ENCODE data around the gene CNTN5. TPM values are rescaled to one million over a fixed set of nuclear protein-coding genes. Genes with fewer than 3 reads are reported as not detected.
"Not testable (repeated sequence)": the region's sequence is repeated elsewhere in the genome, so short reads cannot be mapped to it uniquely, and the experiment has no call there.

The CNTN5 gene
- polyA plus RNA-seq, 1 of the 3 experiments (the other 2 are of a cell fraction), result not detected

GRCh38 chr11:100240025-100240539 is 1219.3 kb downstream of the CNTN5 start:
- POLR2A ChIA-PET, result no interaction called here
- no peak overlapping the region for H2AFZ ChIP-seq (ENCODE audit: low read depth)
- CTCF ChIA-PET, result no interaction called here
- no peaks in the 10 kb centered on the region for H3F3A ChIP-seq (replicated peaks; ENCODE audit: insufficient read depth)
- WGBS (ENCODE audit: low lambda C conversion rate), result 0% methylated on average over 5 of the region's 5 CpGs
- H3K79me2 ChIP-seq (ENCODE audit: insufficient read depth), result no peaks in the 10 kb centered on the region
- no peak overlapping the region for H3K4me3 ChIP-seq (ENCODE audit: low read depth in 2 of 2, low read length in 1 of 2)
- H3K9me3 ChIP-seq, result no peaks in the 10 kb centered on the region
- H3K4me2 ChIP-seq, result no peak overlapping the region
- H3K36me3 ChIP-seq (replicated peaks in 1 of 2; ENCODE audit: control insufficient read depth in 1 of 2, insufficient read depth in 2 of 2, low read length in 1 of 2), result no peaks in the 10 kb centered on the region
- no peak overlapping the region for H3K9ac ChIP-seq
- no peaks in the 10 kb centered on the region; a peak in 1 of 4 replicates for H3K4me1 ChIP-seq (ENCODE audit: control insufficient read depth in 1 of 2, insufficient read depth in 2 of 2, low read depth in 1 of 2, low read length in 1 of 2)
- H3K27ac ChIP-seq (ENCODE audit: low read depth in 2 of 2, low read length in 1 of 2), result no peak overlapping the region
- H4K20me1 ChIP-seq (ENCODE audit: insufficient read depth), result no peaks in the 10 kb centered on the region
- H3K27me3 ChIP-seq (ENCODE audit: insufficient read depth), result no peaks in the 10 kb centered on the region
- TF ChIP-seq JUND (IDR thresholded peaks at IDR 0.05), result no peak
- no peak for TF ChIP-seq CTCF (IDR thresholded peaks at IDR 0.05)
- TF ChIP-seq USF2 (IDR thresholded peaks at IDR 0.05; ENCODE audit: borderline replicate concordance, low read depth, low read length), result no peak
- TF ChIP-seq RXRA (IDR thresholded peaks at IDR 0.05; ENCODE audit: borderline replicate concordance, low read depth), result no peak
- no peak for TF ChIP-seq NFIC (IDR thresholded peaks at IDR 0.05; ENCODE audit: borderline replicate concordance)
- no peak for TF ChIP-seq GATA2 (CRISPR knock-in tag; IDR thresholded peaks at IDR 0.05)
- TF ChIP-seq TCF12 (IDR thresholded peaks at IDR 0.05), result no peak
- no peak for TF ChIP-seq FOXM1 (IDR thresholded peaks at IDR 0.05; ENCODE audit: low read depth)
- TF ChIP-seq MEF2A (IDR thresholded peaks at IDR 0.05; ENCODE audit: borderline replicate concordance, low read depth), result no peak
- TF ChIP-seq IRF3 (IDR thresholded peaks at IDR 0.05; ENCODE audit: low read depth, low read length), result no peak
- TF ChIP-seq PBX3 (IDR thresholded peaks at IDR 0.05), result no peak
- no peaks in the 10 kb centered on the region for H3K9me2 ChIP-seq
- no peak for DNase-seq

GRCh38 chr11:100247704-100248103 is 1227.0 kb downstream of the CNTN5 start:
- no peak overlapping the region for H3K4me2 ChIP-seq
- no peak overlapping the region for H3K9ac ChIP-seq
- 13% methylated on average over 1 of the region's 1 CpG for WGBS (ENCODE audit: low lambda C conversion rate)
- no peak overlapping the region for H3K27ac ChIP-seq (ENCODE audit: low read depth in 2 of 2, low read length in 1 of 2)
- no peaks in the 10 kb centered on the region for H3K9me3 ChIP-seq
- TF ChIP-seq FOXM1 (IDR thresholded peaks at IDR 0.05; ENCODE audit: low read depth) (no peak), ZBTB33 (IDR thresholded peaks at IDR 0.05; ENCODE audit: borderline replicate concordance, low read depth) (no peak), TEAD4 (IDR thresholded peaks at IDR 0.05; ENCODE audit: borderline replicate concordance, insufficient read depth) (no peak), MAX (IDR thresholded peaks at IDR 0.05; ENCODE audit: low read depth) (no peak), TCF12 (IDR thresholded peaks at IDR 0.05) (no peak), TAF1 (IDR thresholded peaks at IDR 0.05; ENCODE audit: borderline replicate concordance, low read depth, low read length) (no peak)
- H3K27me3 ChIP-seq (ENCODE audit: insufficient read depth), result no peaks in the 10 kb centered on the region
- POLR2A ChIA-PET, result no interaction called here
- H3K4me3 ChIP-seq (ENCODE audit: low read depth in 2 of 2, low read length in 1 of 2), result no peak overlapping the region
- H3F3A ChIP-seq (replicated peaks; ENCODE audit: insufficient read depth), result no peaks in the 10 kb centered on the region
- no peaks in the 10 kb centered on the region for H4K20me1 ChIP-seq (ENCODE audit: insufficient read depth)
- no peaks in the 10 kb centered on the region for H3K79me2 ChIP-seq (ENCODE audit: insufficient read depth)
- CTCF ChIA-PET, result no interaction called here
- H3K36me3 ChIP-seq (replicated peaks in 1 of 2; ENCODE audit: control insufficient read depth in 1 of 2, insufficient read depth in 2 of 2, low read length in 1 of 2), result no peaks in the 10 kb centered on the region
- no peaks in the 10 kb centered on the region for H3K4me1 ChIP-seq (ENCODE audit: control insufficient read depth in 1 of 2, insufficient read depth in 2 of 2, low read depth in 1 of 2, low read length in 1 of 2)
- DNase-seq, result no peak
- no peak overlapping the region for H2AFZ ChIP-seq (ENCODE audit: low read depth)
- H3K9me2 ChIP-seq, result no peaks in the 10 kb centered on the region

- CTCF ChIA-PET; H4K20me1 ChIP-seq (ENCODE audit: insufficient read depth); H3K9ac ChIP-seq; H3K79me2 ChIP-seq (ENCODE audit: insufficient read depth); H3K4me3 ChIP-seq (ENCODE audit: low read depth in 2 of 2, low read length in 1 of 2); H3F3A ChIP-seq (replicated peaks; ENCODE audit: insufficient read depth); H3K9me2 ChIP-seq; H3K36me3 ChIP-seq (replicated peaks in 1 of 2; ENCODE audit: control insufficient read depth in 1 of 2, insufficient read depth in 2 of 2, low read length in 1 of 2); POLR2A ChIA-PET; H3K9me3 ChIP-seq; H3K4me2 ChIP-seq; H3K27me3 ChIP-seq (ENCODE audit: insufficient read depth); H3K27ac ChIP-seq (ENCODE audit: low read depth in 2 of 2, low read length in 1 of 2); DNase-seq; H3K4me1 ChIP-seq (ENCODE audit: control insufficient read depth in 1 of 2, insufficient read depth in 2 of 2, low read depth in 1 of 2, low read length in 1 of 2); H2AFZ ChIP-seq (ENCODE audit: low read depth): not testable (repeated sequence)
- WGBS (ENCODE audit: low lambda C conversion rate), result 0% methylated on average over 5 of the region's 6 CpGs
Observed at GRCh38 chr11:100257238-100257803, 1236.6 kb downstream of the CNTN5 start.

Measured in SK-N-SH (cell line).